Esophagus squamous epithelium (tissue), 4 donors: ENCODE data around the gene CALCOCO2.

Experiments
- CTCF ChIP-seq, 6 experiments: fragments of 450-650 bp in 4 of 6; fragments of 200-600 bp in 2 of 6; sonication (generic) in 2 of 6; IDR thresholded peaks; one replicate each; pipeline ENCODE4 v1.5.1; 2016 to 2019; ENCODE audit warnings: antibody characterized with exemption in 6 of 6, mild to moderate bottlenecking in 4 of 6, moderate library complexity in 4 of 6
- POLR2A ChIP-seq, 4 donors: fragments of 450-650 bp; IDR thresholded peaks; one replicate each; pipeline ENCODE4 v1.6.1; 2017; ENCODE audit warnings: antibody characterized with exemption in 4 of 4, mild to moderate bottlenecking in 4 of 4, moderate library complexity in 3 of 4

GRCh38 chr17:48873696-48874443, 43.0 kb downstream of the CALCOCO2 start:
- TF ChIP-seq CTCF (IDR thresholded peaks at IDR 0.05), result no peak
- no peak for TF ChIP-seq POLR2A (IDR thresholded peaks at IDR 0.05)
